SU-DHL-6 (cell line): ENCODE data around the gene FABP1.

Experiments used
- EZH2phosphoT487 ChIP-seq: fragments of 200-600 bp; sonication (generic), shearing (Covaris generic); conservative IDR thresholded peaks from 2 replicates; pipeline ENCODE4 v1.6.1; 2018; ENCODE audit warnings: mild to moderate bottlenecking, antibody characterized with exemption, low read length, moderate library complexity, mixed read lengths
- TF ChIP-seq, protein P1 (sequence below): fragments of 200-600 bp; sonication (generic); IDR thresholded peaks from one replicate; pipeline ENCODE4 v1.5.1; 2017; ENCODE audit warnings: antibody characterized with exemption, mild to moderate bottlenecking, low read length, moderate library complexity; ENCODE audit not compliant: insufficient read depth, poor library complexity, severe bottlenecking

DNA sequence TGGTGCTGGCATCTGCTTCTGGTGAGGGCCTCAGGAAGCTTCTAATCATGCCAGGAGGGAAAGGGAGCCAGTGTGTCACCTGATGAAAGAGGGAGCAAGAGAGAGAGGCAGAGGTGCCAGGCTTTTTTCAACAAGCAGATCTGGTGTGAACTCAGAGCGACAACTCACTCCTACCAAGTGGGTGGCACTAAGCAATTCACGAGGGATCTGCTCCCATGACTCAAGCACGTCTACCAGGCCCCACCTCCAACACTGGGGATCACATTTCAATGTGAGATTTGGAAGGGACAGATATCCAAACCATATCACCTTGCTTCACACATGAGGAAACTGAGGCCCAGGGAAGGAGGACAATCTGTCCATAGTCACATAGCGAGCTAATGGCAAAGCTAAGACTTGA is 19.1 kb downstream of the FABP1 start:
- TF ChIP-seq, protein P1, sequence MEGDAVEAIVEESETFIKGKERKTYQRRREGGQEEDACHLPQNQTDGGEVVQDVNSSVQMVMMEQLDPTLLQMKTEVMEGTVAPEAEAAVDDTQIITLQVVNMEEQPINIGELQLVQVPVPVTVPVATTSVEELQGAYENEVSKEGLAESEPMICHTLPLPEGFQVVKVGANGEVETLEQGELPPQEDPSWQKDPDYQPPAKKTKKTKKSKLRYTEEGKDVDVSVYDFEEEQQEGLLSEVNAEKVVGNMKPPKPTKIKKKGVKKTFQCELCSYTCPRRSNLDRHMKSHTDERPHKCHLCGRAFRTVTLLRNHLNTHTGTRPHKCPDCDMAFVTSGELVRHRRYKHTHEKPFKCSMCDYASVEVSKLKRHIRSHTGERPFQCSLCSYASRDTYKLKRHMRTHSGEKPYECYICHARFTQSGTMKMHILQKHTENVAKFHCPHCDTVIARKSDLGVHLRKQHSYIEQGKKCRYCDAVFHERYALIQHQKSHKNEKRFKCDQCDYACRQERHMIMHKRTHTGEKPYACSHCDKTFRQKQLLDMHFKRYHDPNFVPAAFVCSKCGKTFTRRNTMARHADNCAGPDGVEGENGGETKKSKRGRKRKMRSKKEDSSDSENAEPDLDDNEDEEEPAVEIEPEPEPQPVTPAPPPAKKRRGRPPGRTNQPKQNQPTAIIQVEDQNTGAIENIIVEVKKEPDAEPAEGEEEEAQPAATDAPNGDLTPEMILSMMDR: no peak
- TF ChIP-seq EZH2phosphoT487: no peak
